HG02571 (cell line): ENCODE results near the gene NACAD.
"Not testable (repeated sequence)": the region's sequence is repeated elsewhere in the genome, so short reads cannot be mapped to it uniquely, and the experiment has no call there.

Source experiments
- ATAC-seq: cut with Tn5 transposase; IDR thresholded peaks from one replicate; pipeline ENCODE4 v1.9.1; 2021; ENCODE audit warnings: mild to moderate bottlenecking, moderate library complexity; ENCODE audit not compliant: unreplicated experiment

NACAD gene

GRCh38 chr7:45060295-45060694, 28.5 kb downstream of the NACAD start:
- ATAC-seq: no peak

DNA sequence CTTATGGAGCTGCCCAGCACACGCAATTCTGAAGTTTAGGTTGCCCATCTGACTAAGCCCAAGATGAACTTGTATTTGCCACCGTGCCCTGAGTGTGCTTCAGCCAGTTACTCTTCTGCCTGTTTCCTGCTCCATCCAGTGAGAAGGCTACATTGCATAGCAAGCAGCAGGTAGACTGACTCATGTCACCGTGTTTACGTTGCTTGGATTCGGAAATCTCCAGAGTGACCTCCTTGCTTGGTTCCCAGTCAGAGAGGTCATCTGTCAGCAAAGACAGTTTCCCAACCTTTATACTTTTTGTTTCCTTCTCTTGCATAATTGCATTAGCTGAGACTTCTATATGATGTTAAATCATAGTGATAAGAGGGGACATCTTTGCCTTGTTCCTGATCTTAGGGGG, 30.9 kb downstream of the NACAD start:
- no peak for ATAC-seq

DNA sequence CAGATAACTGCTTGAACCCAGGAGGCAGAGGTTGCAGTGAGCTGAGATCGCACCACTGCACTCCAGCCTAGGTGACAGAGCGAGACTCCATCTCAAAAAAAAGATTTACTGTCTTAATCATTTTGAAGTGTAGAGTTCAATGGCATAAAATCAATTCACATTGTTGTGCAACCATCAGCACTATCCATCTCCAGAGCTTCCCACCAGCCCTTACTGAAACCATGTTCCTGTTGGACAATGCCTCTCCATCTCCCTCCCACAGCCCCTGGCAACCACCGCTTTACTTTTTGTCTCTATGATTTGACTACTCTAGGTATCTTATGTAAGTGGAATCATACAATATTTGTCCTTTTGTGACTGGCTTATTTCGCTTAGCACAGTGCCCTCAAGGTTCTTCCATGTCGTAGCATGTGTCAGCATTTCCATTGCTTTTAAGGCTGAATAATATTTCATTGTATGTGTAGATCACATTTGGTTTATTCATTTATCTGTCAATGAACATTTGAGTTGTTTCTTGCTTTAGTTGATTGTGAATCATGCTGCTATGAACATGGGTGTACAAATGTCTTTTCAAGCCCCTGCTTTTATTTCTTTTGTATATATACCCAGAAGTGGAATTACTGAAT, 33.1 kb downstream of the NACAD start:
- ATAC-seq: no peak

DNA sequence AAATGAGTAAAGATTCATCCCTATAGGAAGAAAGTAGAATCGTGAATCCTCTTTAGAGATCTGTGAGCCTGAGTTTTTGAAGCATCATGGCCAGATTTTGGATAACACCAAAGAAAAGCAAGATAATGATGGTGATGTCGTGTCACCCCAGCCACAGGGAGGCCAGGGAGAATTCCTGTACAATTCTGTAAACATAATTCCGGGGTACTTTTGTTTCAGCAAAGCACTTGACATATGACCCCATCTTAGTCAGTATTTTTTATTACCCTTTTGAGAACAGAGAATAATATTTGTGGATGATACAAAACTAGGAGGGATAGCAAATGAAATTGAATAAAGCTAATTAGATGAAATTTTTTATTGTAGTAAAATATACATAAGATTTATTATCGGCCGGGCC, 33.8 kb downstream of the NACAD start:
- no peak for ATAC-seq

GRCh38 chr7:45054442-45054841, 34.3 kb downstream of the NACAD start:
- no peak for ATAC-seq

DNA sequence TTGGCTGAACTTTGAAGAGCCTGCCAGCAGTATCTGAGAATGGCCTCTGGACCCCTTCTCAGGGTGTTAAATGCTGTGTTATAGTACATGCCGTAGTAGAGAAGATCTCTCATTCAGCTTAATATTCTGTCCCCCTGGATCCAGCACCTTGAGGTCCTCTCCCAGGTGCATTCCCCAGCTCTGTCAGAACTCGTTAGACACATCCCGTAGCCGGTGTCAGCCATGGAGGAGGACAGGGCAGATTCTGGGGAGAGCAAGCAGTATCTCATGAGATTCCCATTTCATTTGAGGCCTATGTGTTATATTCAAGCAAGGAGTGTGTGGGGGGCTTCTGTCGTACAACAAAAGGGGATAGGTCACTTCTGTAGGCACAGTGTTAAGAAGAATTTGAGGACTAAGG, 34.8 kb downstream of the NACAD start:
- no peak for ATAC-seq

DNA sequence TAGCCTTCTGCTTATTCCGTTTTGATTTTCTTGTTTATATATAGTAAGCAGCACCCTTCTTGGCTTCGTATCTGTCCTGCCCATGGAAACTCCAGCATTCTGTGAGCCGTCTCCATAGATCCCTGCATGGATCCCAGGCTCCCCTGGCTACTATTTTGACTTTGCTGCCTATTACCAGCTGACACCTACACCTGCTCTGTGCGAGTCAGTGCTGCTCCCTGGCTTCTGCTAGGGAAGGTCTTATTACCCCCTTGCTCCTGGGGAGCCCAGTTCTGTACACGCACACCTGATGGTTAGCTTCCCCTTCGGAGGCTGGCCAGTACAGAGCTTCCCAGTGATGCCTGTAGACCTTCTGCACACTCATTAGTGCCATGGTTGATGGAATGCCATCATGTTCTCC, 35.4 kb downstream of the NACAD start:
- ATAC-seq: no peak

- no peak for ATAC-seq
Observed at GRCh38 chr7:45052011-45052410, 36.8 kb downstream of the NACAD start.

- ATAC-seq: no peak
Observed at GRCh38 chr7:45050198-45050597, 38.6 kb downstream of the NACAD start.

- no peak for ATAC-seq
Observed at GRCh38 chr7:45048748-45049147, 40.0 kb downstream of the NACAD start.

- ATAC-seq: no peak
Observed at GRCh38 chr7:45044338-45044737, 44.4 kb downstream of the NACAD start.

GRCh38 chr7:45039106-45039505, 49.7 kb downstream of the NACAD start:
- no peak for ATAC-seq

GRCh38 chr7:45037876-45038275, 50.9 kb downstream of the NACAD start:
- ATAC-seq: no peak

- ATAC-seq: no peak
Observed at GRCh38 chr7:45036796-45037195, 52.0 kb downstream of the NACAD start.

GRCh38 chr7:45036317-45036716, 52.5 kb downstream of the NACAD start:
- no peak for ATAC-seq

DNA sequence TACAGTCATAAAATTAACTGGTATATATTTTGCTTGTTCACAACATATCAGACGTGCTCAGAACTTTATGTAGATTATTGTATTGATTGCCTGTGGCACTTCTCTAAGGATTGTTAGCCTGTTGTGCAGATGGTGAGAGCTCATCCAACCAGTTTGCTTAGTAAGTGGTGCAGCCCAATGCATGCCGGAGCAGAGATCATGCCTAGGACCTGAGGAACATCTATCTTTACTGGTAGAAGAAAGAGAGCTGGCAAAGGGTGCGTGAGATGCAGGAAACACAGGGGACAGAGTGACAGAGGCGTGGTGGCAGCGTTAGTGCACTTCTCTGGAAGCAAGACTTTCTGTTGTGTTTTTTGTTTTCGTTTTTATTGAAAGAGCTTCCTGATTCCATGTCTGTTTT, 52.9 kb downstream of the NACAD start:
- ATAC-seq: no peak

- ATAC-seq: no peak
Observed at GRCh38 chr7:45035371-45035770, 53.4 kb downstream of the NACAD start.

DNA sequence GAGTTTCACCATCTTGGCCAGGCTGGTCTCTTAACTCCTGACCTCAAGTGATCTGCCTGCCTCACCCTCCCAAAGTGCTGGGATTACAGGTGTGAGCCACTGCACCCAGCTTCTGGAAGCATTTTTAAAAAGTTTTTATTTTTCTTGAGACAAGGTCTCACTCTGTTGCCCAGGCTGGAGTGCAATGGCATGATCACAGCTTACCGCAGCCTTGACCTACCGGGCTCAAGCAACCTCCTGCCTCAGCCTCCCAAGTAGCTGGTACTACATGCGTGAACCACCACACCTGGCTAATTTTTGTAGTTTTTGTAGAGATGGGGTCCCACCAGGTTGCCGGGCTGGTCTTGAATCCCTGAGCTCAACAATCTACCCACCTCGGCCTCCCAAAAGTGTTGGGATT, 54.1 kb downstream of the NACAD start:
- not testable (repeated sequence) for ATAC-seq

DNA sequence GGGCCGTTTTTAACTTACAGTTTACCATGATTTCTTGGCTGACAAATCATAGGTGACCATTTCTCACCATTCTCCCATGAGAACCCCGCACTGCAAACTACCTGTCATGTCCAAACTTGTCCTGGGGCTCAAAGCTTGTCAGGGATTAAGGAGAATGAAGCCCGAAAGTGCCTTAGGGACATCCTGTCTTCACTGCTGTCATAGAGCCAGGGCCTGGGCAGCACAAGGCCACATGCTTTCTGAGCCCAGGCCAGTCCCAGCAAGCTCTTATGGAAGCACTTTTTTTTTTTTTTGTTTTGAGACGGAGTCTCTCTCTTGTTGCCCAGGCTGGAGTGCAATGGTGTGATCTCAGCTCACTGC, 54.9 kb downstream of the NACAD start:
- no peak for ATAC-seq

- no peak for ATAC-seq
Observed at GRCh38 chr7:45033261-45033930, 55.4 kb downstream of the NACAD start.

- ATAC-seq: no peak
Observed at GRCh38 chr7:45032421-45032820, 56.3 kb downstream of the NACAD start.

GRCh38 chr7:45031829-45032228, 56.9 kb downstream of the NACAD start:
- ATAC-seq: no peak
